Lung (tissue), 12 donors: Measurements from ENCODE around the gene ZNRF2. TPM values are rescaled to one million over a fixed set of nuclear protein-coding genes. Genes with fewer than 3 reads are reported as not detected.

Experiments used
- ATAC-seq: fragments of 200-7000 bp; cut with Tn5 transposase; one replicate; pipeline ENCODE4 v1.9.1; 2020; ENCODE audit warnings: moderate number of reproducible peaks; ENCODE audit not compliant: insufficient read depth, low FRiP score
- DNase-seq, 3 donors: peaks; one replicate each; pipeline ENCODE4 v3.0.0-alpha.2; 2013 to 2017
- H3K27ac ChIP-seq, 2 donors: one replicate each; pipeline ENCODE4 v1.5.1; 2013; ENCODE audit warnings: mild to moderate bottlenecking in 2 of 2, moderate library complexity in 2 of 2, control low read depth in 1 of 2, inconsistent platforms in 1 of 2, low read depth in 1 of 2, low read length in 1 of 2
- H3K27me3 ChIP-seq, 3 donors: one replicate each; pipeline ENCODE4 v1.5.1; 2013; ENCODE audit warnings: low read length in 2 of 3; ENCODE audit not compliant: control insufficient read depth in 3 of 3, insufficient read depth in 3 of 3
- H3K36me3 ChIP-seq, 4 donors: one replicate each; pipeline ENCODE4 v1.5.1; 2013; ENCODE audit warnings: low read length in 4 of 4, mild to moderate bottlenecking in 1 of 4, moderate library complexity in 1 of 4; ENCODE audit not compliant: control insufficient read depth in 4 of 4, insufficient read depth in 4 of 4
- H3K4me1 ChIP-seq, 5 donors: one replicate each; pipeline ENCODE4 v1.5.1; 2013; ENCODE audit warnings: low read length in 5 of 5, mild to moderate bottlenecking in 2 of 5, moderate library complexity in 1 of 5; ENCODE audit not compliant: control insufficient read depth in 5 of 5, insufficient read depth in 5 of 5
- H3K4me3 ChIP-seq: one replicate; pipeline ENCODE4 v1.5.1; 2013; ENCODE audit warnings: mild to moderate bottlenecking, control low read depth, moderate library complexity
- H3K9ac ChIP-seq, 2 donors: one replicate each; pipeline ENCODE4 v1.5.1; 2013; ENCODE audit warnings: low read length in 2 of 2, control low read depth in 1 of 2; ENCODE audit not compliant: insufficient read depth in 1 of 2
- H3K9me3 ChIP-seq, 4 donors: one replicate each; pipeline ENCODE4 v1.5.1; 2013; ENCODE audit warnings: low read length in 3 of 4, mild to moderate bottlenecking in 1 of 4, moderate library complexity in 1 of 4; ENCODE audit not compliant: control insufficient read depth in 4 of 4, insufficient read depth in 3 of 4
- WGBS, 2 donors: extraction: QIAGEN DNeasy Blood & Tissue Kit; methylation state at CpG; one replicate each; pipeline ENCODE4 v1.1.7; 2013; 5-methylcytosine and 5-hydroxymethylcytosine counted together
- polyA plus RNA-seq, 2 donors: library from polyadenylated mRNA; stranded (reverse); fragments of 200-250 nt; gene quantifications; one replicate each; pipeline ENCODE4 v1.2.1, GENCODE V29; 2013
- total RNA-seq, 2 donors: library from RNA; depleted of rRNA in 1 of 2; stranded (reverse); fragments of >200 nt in 1 of 2; gene quantifications; one replicate each; pipeline ENCODE4 v1.2.1, GENCODE V29; 2014 to 2021
- TF ChIP-seq, protein P1 (sequence below): IDR thresholded peaks from 2 replicates; pipeline ENCODE4 v1.5.1; 2012; ENCODE audit warnings: mild to moderate bottlenecking; ENCODE audit errors: control extremely low read depth, extremely low read depth
- donor health status: control.
- donor health status: control.
- donor health status: Bipolar disorder and iron deficiency.
- donor health status: healthy.
- donor health status: DM: yes; HTN: yes; CAD: no.

ZNRF2 gene
- total and polyA plus RNA-seq, 4 donors: 5.9 to 27.6 (median 15.4) TPM

- Histone ChIP-seq H3K27me3 (no peaks in the 10 kb centered on the region), H3K9ac (no peak overlapping the region), H3K27ac (no peak overlapping the region), H3K4me1 (peaks cover 0 to 18% (median 0%) of the 10 kb centered on the region in 5 donors), H3K4me3 (no peak overlapping the region), H3K9me3 (no peaks in the 10 kb centered on the region), H3K36me3 (no peaks in the 10 kb centered on the region)
- DNase-seq (no peak), ATAC-seq (no peak)
- WGBS, 2 donors: 75 to 96% methylated on average over 3 of the region's 3 CpGs
- TF ChIP-seq, protein P1, sequence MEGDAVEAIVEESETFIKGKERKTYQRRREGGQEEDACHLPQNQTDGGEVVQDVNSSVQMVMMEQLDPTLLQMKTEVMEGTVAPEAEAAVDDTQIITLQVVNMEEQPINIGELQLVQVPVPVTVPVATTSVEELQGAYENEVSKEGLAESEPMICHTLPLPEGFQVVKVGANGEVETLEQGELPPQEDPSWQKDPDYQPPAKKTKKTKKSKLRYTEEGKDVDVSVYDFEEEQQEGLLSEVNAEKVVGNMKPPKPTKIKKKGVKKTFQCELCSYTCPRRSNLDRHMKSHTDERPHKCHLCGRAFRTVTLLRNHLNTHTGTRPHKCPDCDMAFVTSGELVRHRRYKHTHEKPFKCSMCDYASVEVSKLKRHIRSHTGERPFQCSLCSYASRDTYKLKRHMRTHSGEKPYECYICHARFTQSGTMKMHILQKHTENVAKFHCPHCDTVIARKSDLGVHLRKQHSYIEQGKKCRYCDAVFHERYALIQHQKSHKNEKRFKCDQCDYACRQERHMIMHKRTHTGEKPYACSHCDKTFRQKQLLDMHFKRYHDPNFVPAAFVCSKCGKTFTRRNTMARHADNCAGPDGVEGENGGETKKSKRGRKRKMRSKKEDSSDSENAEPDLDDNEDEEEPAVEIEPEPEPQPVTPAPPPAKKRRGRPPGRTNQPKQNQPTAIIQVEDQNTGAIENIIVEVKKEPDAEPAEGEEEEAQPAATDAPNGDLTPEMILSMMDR: no peak
Observed at GRCh38 chr7:30315589-30315988, 31.2 kb downstream of the ZNRF2 start.

GRCh38 chr7:30320392-30320791 is 36.0 kb downstream of the ZNRF2 start:
- no peaks in the 10 kb centered on the region for H3K9me3 ChIP-seq
- no peak overlapping the region for H3K4me3 ChIP-seq
- H3K36me3 ChIP-seq: no peaks in the 10 kb centered on the region
- peaks cover 3 to 19% (median 8%) of the 10 kb centered on the region in 5 donors for H3K4me1 ChIP-seq
- no peak for DNase-seq
- no peaks in the 10 kb centered on the region for H3K27me3 ChIP-seq
- no peak overlapping the region for H3K27ac ChIP-seq
- 80 to 91% methylated on average over 3 of the region's 3 CpGs for WGBS, 2 donors
- H3K9ac ChIP-seq: no peak overlapping the region
- no peak for ATAC-seq
- TF ChIP-seq, protein P1: no peak

DNA sequence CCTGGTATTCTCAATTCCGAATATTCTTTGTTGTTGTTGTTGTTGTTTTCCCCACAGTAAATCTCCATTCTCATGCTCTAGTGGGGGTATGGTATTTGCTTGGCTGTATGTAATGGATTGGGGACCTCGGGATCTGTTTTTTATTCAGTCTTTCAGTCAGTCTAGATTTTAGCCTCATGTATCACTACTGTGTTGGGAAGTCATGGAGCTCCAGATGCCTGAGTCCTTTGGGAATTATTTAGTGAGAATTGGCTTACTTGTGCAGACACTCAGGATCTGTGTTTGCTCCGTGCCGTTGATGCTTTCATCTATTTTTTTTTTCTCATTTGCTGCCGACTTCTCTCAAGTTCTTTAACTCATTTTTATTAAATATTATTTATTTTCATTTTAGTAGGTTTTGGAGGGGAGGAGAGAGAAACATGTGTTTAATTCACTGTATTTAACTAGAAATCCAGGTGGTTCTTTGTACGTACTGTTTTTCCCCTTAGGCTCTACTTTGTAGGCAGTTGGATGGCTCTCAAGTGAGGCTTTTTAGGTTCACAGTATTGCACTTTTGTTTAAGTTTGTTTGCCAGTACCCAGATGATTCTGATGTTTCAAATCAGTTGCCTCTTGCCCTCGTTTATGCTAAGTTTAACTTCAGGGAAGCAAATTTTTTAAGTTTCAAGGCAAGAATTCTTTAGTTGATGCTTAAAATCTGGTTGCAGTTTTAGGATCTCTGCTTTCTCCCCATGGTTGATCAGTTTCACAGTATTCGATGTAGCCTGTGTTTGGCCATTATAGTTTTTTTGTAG is 36.9 kb downstream of the ZNRF2 start:
- peak overlapping the region in 1 of 2 donors; percentile 8 for H3K9ac ChIP-seq
- TF ChIP-seq, protein P1: no peak

GRCh38 chr7:30321882-30322192 is 37.4 kb downstream of the ZNRF2 start:
- WGBS, 2 donors: 17 to 24% methylated on average over 2 of the region's 2 CpGs
- Histone ChIP-seq H3K27ac (no peak overlapping the region), H3K27me3 (no peaks in the 10 kb centered on the region), H3K36me3 (no peaks in the 10 kb centered on the region), H3K4me1 (peaks cover 3 to 19% (median 8%) of the 10 kb centered on the region in 5 donors), H3K4me3 (no peak overlapping the region), H3K9me3 (no peaks in the 10 kb centered on the region), H3K9ac (peak overlapping the region in 1 of 2 donors; percentile 8)
- TF ChIP-seq, protein P1: no peak
- ATAC-seq (no peak), DNase-seq (no peak)

More for the DNA sequence above, 36.9 kb downstream of the ZNRF2 start:
- H3K4me1 ChIP-seq: peaks cover 3 to 19% (median 8%) of the 10 kb centered on the region in 5 donors
- no peak overlapping the region for H3K4me3 ChIP-seq
- H3K36me3 ChIP-seq: no peaks in the 10 kb centered on the region
- H3K27ac ChIP-seq: peak overlapping the region in 1 of 2 donors; percentile 9
- 48 to 61% methylated on average over 8 of the region's 8 CpGs for WGBS, 2 donors
- no peak for ATAC-seq
- peak in 2 of 3 donors; percentile 31 to 48 for DNase-seq
- H3K9me3 ChIP-seq: no peaks in the 10 kb centered on the region
- H3K27me3 ChIP-seq: no peaks in the 10 kb centered on the region
